Heart right ventricle (tissue), 16 donors: ENCODE data around the gene AMMECR1L. TPM values are rescaled to one million over a fixed set of nuclear protein-coding genes. Genes with fewer than 3 reads are reported as not detected.
"Not testable (repeated sequence)": the region's sequence is repeated elsewhere in the genome, so short reads cannot be mapped to it uniquely, and the experiment has no call there.

Experiments used
- ATAC-seq, 8 donors: fragments of 200-7000 bp; cut with Tn5 transposase; one replicate each; pipeline ENCODE4 v1.9.1; 2020; ENCODE audit warnings: mild to moderate bottlenecking in 8 of 8, moderate library complexity in 8 of 8, moderate number of reproducible peaks in 1 of 8
- DNase-seq, 2 donors: peaks; one replicate each; pipeline ENCODE4 v3.0.0-alpha.2; 2020
- H3K27ac ChIP-seq, 10 donors: fragments of 200-600 bp; sonication (generic) in 2 of 10; one replicate each; pipeline versions ENCODE4 v1.5.0 to v1.8.0; 2020 to 2022; ENCODE audit warnings: mild to moderate bottlenecking in 3 of 10
- H3K27me3 ChIP-seq, 7 donors: fragments of 200-600 bp; one replicate each; pipeline ENCODE4 v1.8.0; 2021 to 2022; ENCODE audit warnings: mild to moderate bottlenecking in 2 of 7
- H3K36me3 ChIP-seq, 9 donors: fragments of 200-600 bp; sonication (generic) in 1 of 9; one replicate each; pipeline versions ENCODE4 v1.5.0 to v1.8.0; 2020 to 2022; ENCODE audit warnings: mild to moderate bottlenecking in 2 of 9
- H3K4me1 ChIP-seq, 9 donors: fragments of 200-600 bp; sonication (generic) in 1 of 9; one replicate each; pipeline versions ENCODE4 v1.5.0 to v1.8.0; 2020 to 2022; ENCODE audit warnings: mild to moderate bottlenecking in 4 of 9
- H3K4me3 ChIP-seq, 10 donors: fragments of 200-600 bp; sonication (generic) in 2 of 10; one replicate each; pipeline versions ENCODE4 v1.5.0 to v1.8.0; 2020 to 2022; ENCODE audit warnings: mild to moderate bottlenecking in 7 of 10, moderate library complexity in 2 of 10
- H3K9me3 ChIP-seq, 11 donors: fragments of 200-600 bp in 10 of 11; sonication (generic) in 2 of 11; one replicate each; pipeline versions ENCODE4 v1.5.0 to v1.8.0; 2013 to 2022; ENCODE audit warnings: mild to moderate bottlenecking in 2 of 11, control low read depth in 1 of 11, moderate library complexity in 1 of 11
- WGBS, 2 donors: extraction: QIAGEN DNeasy Blood & Tissue Kit; methylation state at CpG; one replicate each; pipeline ENCODE4 v1.1.7; 2013; ENCODE audit warnings: inconsistent platforms in 1 of 2; 5-methylcytosine and 5-hydroxymethylcytosine counted together
- intact Hi-C, 10 donors: fragments of 100-400 bp; cut with DNase I; formaldehyde crosslinking; loops; one replicate each; pipeline versions ENCODE4 v1.11.1 to v1.14.2; 2022
- polyA plus RNA-seq, 2 donors: library from polyadenylated mRNA; stranded (reverse); fragments of 200-250 nt; gene quantifications; one replicate each; pipeline ENCODE4 v1.2.3, GENCODE V29; 2013
- total RNA-seq, 10 donors: library from RNA; stranded (reverse); fragmentation: NEBNext Ultra II Directional in 3 of 10; extraction: Animal tissue kit (Norgen Biotek cat#: 25700) in 3 of 10; gene quantifications; one replicate each; pipeline versions ENCODE4 v1.2.1 to v1.2.4, GENCODE V29; 2021 to 2023
- TF ChIP-seq, protein P1 (sequence below), 9 donors: fragments of 200-600 bp; sonication (generic) in 2 of 9; IDR thresholded peaks; one replicate each; pipeline versions ENCODE4 v1.5.0 to v1.8.0; 2021 to 2022; ENCODE audit warnings: antibody characterized with exemption in 9 of 9, mild to moderate bottlenecking in 5 of 9, moderate library complexity in 1 of 9
- donor health status: Arrhythmogenic right ventricular cardiomyopathy.
- donor health status: ischemic (EF 13 %, LVEDD 7.1; RV severe dilation, severe dysfunction).
- donor health status: healthy with polysubstance abuse.
- donor health status: DM: no; HTN: yes; CAD: no.
- donor health status: DM: no; HTN: no; CAD: no.
- donor health status: ischemic (EF 25% LVEDD 6.9; RV normal size, moderate dysfunction).
- donor health status: ischemic (EF 25% LVEDD 5.7; RV mildly dilated, moderate dysfunction).
- donor health status: healthy.
- donor health status: DM: yes; HTN: yes; CAD: no.
- donor health status: Ischemic cardiomyopathy.
- donor health status: ischemic (EF 35%, LVEDD 5.7; RV mildly dilated, moderate dysfunction).
- donor health status: nonischemic (EF 11% LVEDD 7.7; RV severe dilation, severe dysfunction).
- donor health status: DM: yes; HTN: yes; CAD: no.
- donor health status: PGD.
- donor health status: ischemic (EF 29% LVEDD 5.4; RV normal size, mild dysfunction).
- donor health status: nonischemic (EF 23%, LVEDD 6.1; RV moderate dilation, normal function).

AMMECR1L gene
- total and polyA plus RNA-seq, 12 donors = 6.6 to 13.2 (median 10.4) TPM

DNA sequence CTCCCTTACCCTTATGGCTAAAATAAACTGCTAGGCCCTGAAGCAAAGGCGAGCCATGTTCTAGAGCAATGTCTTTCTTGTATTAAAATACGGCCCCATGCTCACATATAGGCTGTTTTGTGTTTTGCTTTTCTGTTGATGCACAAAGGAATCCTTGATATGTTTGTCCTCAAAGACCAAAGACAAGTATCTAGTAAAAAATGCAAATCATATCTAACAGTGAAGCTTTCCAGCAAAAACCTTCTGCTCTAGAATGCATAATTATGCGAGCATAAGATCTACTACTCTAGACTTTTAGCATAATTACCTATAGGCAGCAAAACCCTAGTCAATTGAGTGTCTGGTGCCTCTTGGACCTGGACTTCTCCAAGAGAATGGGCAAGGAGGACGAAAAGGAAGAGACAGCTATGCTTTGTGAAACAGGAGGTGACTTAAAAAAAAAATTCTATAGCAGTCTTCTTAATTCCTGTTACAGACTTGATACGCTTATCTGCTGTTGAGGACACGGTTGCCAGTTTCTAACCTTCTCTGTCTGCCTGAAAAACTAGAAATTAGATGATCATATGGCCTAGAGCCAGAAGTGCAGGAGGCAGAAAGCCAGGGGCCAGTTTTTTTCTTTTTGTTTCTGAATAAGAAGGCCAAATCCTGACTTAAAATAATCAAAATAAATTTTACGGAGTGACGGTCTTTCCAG, 1.5 kb upstream of the AMMECR1L start:
- intact Hi-C loops = loop anchor here in 5 of 10 donors (10.0 kb wide), 3 partner anchors 138 to 258 kb away; partner anchors contain the start of genes SAP130 (in 4 of the 5) and UGGT1 (in 1 of the 5)

DNA sequence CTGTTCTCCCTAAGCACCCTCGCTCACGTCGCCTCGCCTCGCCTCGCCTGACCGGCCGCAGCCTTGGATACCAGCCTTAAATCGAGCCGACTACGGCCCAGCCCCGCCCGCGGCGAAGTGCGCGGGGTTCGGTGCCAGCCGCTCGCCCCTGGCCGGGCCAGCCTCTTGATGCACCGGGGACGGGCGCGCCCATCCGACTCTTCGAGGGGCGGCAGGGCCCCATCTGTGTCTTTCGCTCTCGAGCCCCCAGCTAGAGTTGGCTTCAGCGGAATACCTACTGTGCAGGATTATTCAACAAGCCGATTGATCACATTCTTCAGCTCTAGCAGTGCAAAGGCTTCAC, 808 bp upstream of the AMMECR1L start:
- 0 to 1% methylated on average over 23 to 27 of the region's 32 CpGs for WGBS, 2 donors
- H3K36me3 ChIP-seq = peaks cover 0 to 25% (median 0%) of the 10 kb centered on the region in 9 donors
- H3K4me1 ChIP-seq = peaks cover 5 to 47% (median 35%) of the 10 kb centered on the region in 9 donors
- H3K4me3 ChIP-seq = peak overlapping the region; percentile 30 to 87 (median 74)
- DNase-seq, H3K27me3 ChIP-seq, H3K9me3 ChIP-seq: not testable (repeated sequence)
- intact Hi-C loops = loop anchor here in 5 of 10 donors (10.0 kb wide), 3 partner anchors 138 to 258 kb away; partner anchors contain the start of genes SAP130 (in 4 of the 5) and UGGT1 (in 1 of the 5)
- peak; percentile 21 to 80 (median 48) for ATAC-seq
- peak overlapping the region; percentile 87 to 94 (median 92) for H3K27ac ChIP-seq

More for the DNA sequence above, 1.5 kb upstream of the AMMECR1L start:
- no peaks in the 10 kb centered on the region for H3K27me3 ChIP-seq
- DNase-seq (no peak), ATAC-seq (no peak)
- H3K4me1 ChIP-seq = peaks cover 5 to 41% (median 28%) of the 10 kb centered on the region in 9 donors
- peak overlapping the region in 9 of 10 donors; percentile 87 to 94 (median 92) for H3K27ac ChIP-seq
- WGBS, 2 donors = 29 to 37% methylated on average over 8 of the region's 8 CpGs
- H3K36me3 ChIP-seq = peaks cover 0 to 18% (median 0%) of the 10 kb centered on the region in 9 donors
- TF ChIP-seq, protein P1, sequence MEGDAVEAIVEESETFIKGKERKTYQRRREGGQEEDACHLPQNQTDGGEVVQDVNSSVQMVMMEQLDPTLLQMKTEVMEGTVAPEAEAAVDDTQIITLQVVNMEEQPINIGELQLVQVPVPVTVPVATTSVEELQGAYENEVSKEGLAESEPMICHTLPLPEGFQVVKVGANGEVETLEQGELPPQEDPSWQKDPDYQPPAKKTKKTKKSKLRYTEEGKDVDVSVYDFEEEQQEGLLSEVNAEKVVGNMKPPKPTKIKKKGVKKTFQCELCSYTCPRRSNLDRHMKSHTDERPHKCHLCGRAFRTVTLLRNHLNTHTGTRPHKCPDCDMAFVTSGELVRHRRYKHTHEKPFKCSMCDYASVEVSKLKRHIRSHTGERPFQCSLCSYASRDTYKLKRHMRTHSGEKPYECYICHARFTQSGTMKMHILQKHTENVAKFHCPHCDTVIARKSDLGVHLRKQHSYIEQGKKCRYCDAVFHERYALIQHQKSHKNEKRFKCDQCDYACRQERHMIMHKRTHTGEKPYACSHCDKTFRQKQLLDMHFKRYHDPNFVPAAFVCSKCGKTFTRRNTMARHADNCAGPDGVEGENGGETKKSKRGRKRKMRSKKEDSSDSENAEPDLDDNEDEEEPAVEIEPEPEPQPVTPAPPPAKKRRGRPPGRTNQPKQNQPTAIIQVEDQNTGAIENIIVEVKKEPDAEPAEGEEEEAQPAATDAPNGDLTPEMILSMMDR (IDR thresholded peaks at IDR 0.05) = no peak
- no peaks in the 10 kb centered on the region for H3K9me3 ChIP-seq
- peak overlapping the region in 9 of 10 donors; percentile 57 to 87 (median 74) for H3K4me3 ChIP-seq

DNA sequence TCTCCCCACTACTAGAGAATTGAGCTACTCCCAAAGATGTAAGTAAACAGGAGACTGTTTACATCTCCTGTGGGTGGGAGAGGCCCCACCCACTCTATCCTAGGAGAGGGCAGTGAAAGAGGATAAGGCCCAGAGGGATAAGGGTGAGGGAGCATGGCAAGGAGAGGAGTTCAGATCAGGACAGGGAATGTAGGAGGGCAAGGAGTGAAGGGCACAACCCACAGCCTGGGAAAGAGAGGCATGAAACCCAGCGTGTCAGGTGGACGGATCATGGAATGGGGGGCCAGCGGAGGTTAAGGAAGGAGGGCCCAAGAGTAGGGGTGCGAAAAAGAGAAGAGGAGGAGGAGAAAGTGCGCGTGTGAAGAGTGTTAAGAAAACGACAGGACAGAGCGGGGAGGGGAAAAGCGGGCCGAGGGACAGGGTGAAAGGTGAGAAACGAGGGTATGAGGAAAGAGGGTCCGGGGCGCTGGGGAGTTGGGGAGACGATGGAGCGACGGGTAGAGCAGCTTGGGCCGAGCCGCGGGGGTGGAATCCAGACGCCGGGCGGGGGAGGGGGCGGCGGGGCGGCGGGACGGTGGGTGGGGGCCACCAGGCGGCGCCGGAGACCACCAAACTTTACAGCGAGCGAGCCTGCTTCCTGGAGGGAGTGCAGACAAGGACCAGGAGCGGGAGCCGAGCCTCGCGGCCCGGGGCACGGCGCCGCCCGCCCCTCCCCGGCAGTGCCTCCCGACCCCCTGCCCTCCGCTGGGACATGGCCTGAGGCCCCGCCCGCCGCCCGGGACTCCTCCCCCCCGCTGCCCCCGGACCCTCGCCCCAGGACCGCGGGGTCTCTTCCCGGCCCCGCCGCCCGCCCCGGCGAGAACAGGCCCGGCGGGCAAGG, 655 bp downstream of the AMMECR1L start:
- intact Hi-C loops = loop anchor here in 6 of 10 donors (5.0 to 10.0 kb wide), 4 partner anchors 140 to 260 kb away; partner anchors contain the start of genes SAP130 (in 4 of the 6) and UGGT1 (in 4 of the 6)
- not testable (repeated sequence) for H3K27me3 ChIP-seq, H3K9me3 ChIP-seq
- TF ChIP-seq, protein P1 (IDR thresholded peaks at IDR 0.05) = peak in 8 of 9 donors; percentile 12 to 56 (median 42)
- peak overlapping the region; percentile 29 to 87 (median 74) for H3K4me3 ChIP-seq
- H3K36me3 ChIP-seq = peaks cover 0 to 39% (median 0%) of the 10 kb centered on the region in 9 donors
- ATAC-seq (peak; percentile 23 to 54 (median 38)), DNase-seq (peak; percentile 64)
- peak overlapping the region; percentile 43 to 94 (median 92) for H3K27ac ChIP-seq
- WGBS, 2 donors = 0 to 1% methylated on average over 16 to 39 of the region's 61 CpGs
- H3K4me1 ChIP-seq = peaks cover 5 to 60% (median 46%) of the 10 kb centered on the region in 9 donors

DNA sequence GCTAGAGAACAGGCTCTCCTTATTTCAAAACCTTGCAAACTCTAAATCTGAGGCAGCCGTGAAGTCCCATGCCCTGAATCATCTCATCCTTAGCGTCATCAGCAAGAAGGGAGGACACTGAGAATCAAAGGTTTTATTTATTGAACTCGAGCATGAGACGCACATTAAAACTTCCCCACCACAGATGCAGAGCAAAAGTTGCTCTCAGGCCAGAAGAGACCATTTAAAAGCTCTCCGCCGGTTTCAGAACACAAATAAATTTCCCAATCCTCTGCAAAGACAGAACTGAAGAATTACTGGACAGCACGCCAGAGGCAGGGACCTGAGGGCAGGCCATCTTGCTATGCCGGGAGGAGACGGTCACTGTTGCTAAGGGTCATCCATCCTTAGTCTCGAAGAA, 1.3 kb downstream of the AMMECR1L start:
- TF ChIP-seq, protein P1 (IDR thresholded peaks at IDR 0.05) = no peak
- ATAC-seq (no peak), DNase-seq (no peak)
- Histone ChIP-seq H3K9me3 (no peaks in the 10 kb centered on the region), H3K27me3 (no peaks in the 10 kb centered on the region), H3K4me3 (peak overlapping the region in 9 of 10 donors; percentile 57 to 87 (median 74)), H3K4me1 (peaks cover 5 to 63% (median 49%) of the 10 kb centered on the region in 9 donors), H3K36me3 (peaks cover 0 to 46% (median 0%) of the 10 kb centered on the region in 9 donors), H3K27ac (peak overlapping the region in 9 of 10 donors; percentile 67 to 94 (median 92))
- 27 to 30% methylated on average over 10 of the region's 10 CpGs for WGBS, 2 donors
- intact Hi-C loops = loop anchor here in 6 of 10 donors (5.0 to 10.0 kb wide), 4 partner anchors 140 to 260 kb away; partner anchors contain the start of genes SAP130 (in 4 of the 6) and UGGT1 (in 4 of the 6)
